Keratinocyte (primary cell): Measurements from ENCODE around the gene CTRB1. TPM values are rescaled to one million over a fixed set of nuclear protein-coding genes. Genes with fewer than 3 reads are reported as not detected.
"Not testable (repeated sequence)": the region's sequence is repeated elsewhere in the genome, so short reads cannot be mapped to it uniquely, and the experiment has no call there.

Experiments used
- DNase-seq: peaks from one replicate; pipeline ENCODE4 v3.0.0-alpha.2; 2011; ENCODE audit warnings: low read depth, missing footprints, low spot score
- FAIRE-seq: peaks from 2 replicates; lab custom pipeline; 2011; peaks lifted over from hg19 to GRCh38; lab: Jason Lieb, UNC
- H2AFZ ChIP-seq: 2 replicates; pipeline ENCODE4 v1.6.0; 2012; ENCODE audit warnings: low read length, control low read depth, inconsistent platforms; ENCODE audit not compliant: control insufficient read depth
- H3K27ac ChIP-seq: 2 replicates; pipeline ENCODE4 v1.5.1; 2011; ENCODE audit warnings: low read length; ENCODE audit not compliant: control insufficient read depth, insufficient read depth
- H3K27me3 ChIP-seq: 3 replicates; pipeline ENCODE4 v1.6.0; 2011; ENCODE audit warnings: low read length; ENCODE audit not compliant: control insufficient read depth, insufficient read depth; ENCODE audit errors: extremely low read depth
- H3K36me3 ChIP-seq, 2 experiments: 2 replicates in 1 of 2; 3 replicates in 1 of 2; pipeline ENCODE4 v1.5.1; 2011; ENCODE audit warnings: low read length in 2 of 2, mild to moderate bottlenecking in 1 of 2; ENCODE audit not compliant: control insufficient read depth in 2 of 2, insufficient read depth in 2 of 2; ENCODE audit errors: extremely low read depth in 1 of 2
- H3K4me1 ChIP-seq: 3 replicates; pipeline ENCODE4 v1.5.1; 2011; ENCODE audit warnings: low read length; ENCODE audit not compliant: control insufficient read depth, insufficient read depth; ENCODE audit errors: extremely low read depth
- H3K4me2 ChIP-seq: 3 replicates; pipeline ENCODE4 v1.6.0; 2011; ENCODE audit warnings: low read depth, low read length; ENCODE audit not compliant: control insufficient read depth, insufficient read depth; ENCODE audit errors: extremely low read depth
- H3K4me3 ChIP-seq, 3 experiments: fragments of 200-600 bp in 1 of 3; sonication (generic) in 1 of 3; 2 replicates in 2 of 3; 3 replicates in 1 of 3; pipeline ENCODE4 v1.5.1; 2011 to 2016; ENCODE audit warnings: low read length in 3 of 3, mild to moderate bottlenecking in 3 of 3, control low read depth in 2 of 3, inconsistent platforms in 1 of 3, low read depth in 1 of 3, mixed read lengths in 1 of 3, mixed run types in 1 of 3, moderate library complexity in 1 of 3; ENCODE audit not compliant: control insufficient read depth in 2 of 3, insufficient read depth in 2 of 3; ENCODE audit errors: extremely low read depth in 1 of 3
- H3K79me2 ChIP-seq: 2 replicates; pipeline ENCODE4 v1.6.0; 2012; ENCODE audit warnings: low read length; ENCODE audit not compliant: control insufficient read depth, insufficient read depth
- H3K9ac ChIP-seq: 3 replicates; pipeline ENCODE4 v1.6.0; 2011; ENCODE audit warnings: low read length; ENCODE audit not compliant: control insufficient read depth, insufficient read depth; ENCODE audit errors: extremely low read depth
- H3K9me1 ChIP-seq: 3 replicates; pipeline ENCODE4 v1.6.0; 2011; ENCODE audit warnings: low read length; ENCODE audit not compliant: control insufficient read depth, insufficient read depth; ENCODE audit errors: extremely low read depth
- H3K9me3 ChIP-seq: 2 replicates; pipeline ENCODE4 v1.5.1; 2012; ENCODE audit warnings: low read depth, low read length; ENCODE audit not compliant: control insufficient read depth
- H4K20me1 ChIP-seq: 3 replicates; pipeline ENCODE4 v1.6.0; 2011; ENCODE audit warnings: low read length; ENCODE audit not compliant: control insufficient read depth, insufficient read depth; ENCODE audit errors: extremely low read depth
- EZH2 ChIP-seq: IDR thresholded peaks from one replicate; pipeline ENCODE4 v1.6.1; 2012; ENCODE audit warnings: inconsistent platforms, mild to moderate bottlenecking, low read length, moderate library complexity
- dilution Hi-C: fragments of 300-500 bp; cut with MboI; formaldehyde crosslinking; loops from one replicate; pipeline ENCODE4 v1.7.0; 2020; ENCODE audit warnings: low sequenced_read_pairs; ENCODE audit not compliant: extremely low pct_ligation_motif_present
- polyA plus RNA-seq, 5 experiments: library from polyadenylated mRNA; depleted of rRNA in 3 of 5; stranded (reverse) in 3 of 5; stranded (forward) in 1 of 5; unstranded in 1 of 5; fragments of >200 nt; gene quantifications; 1 replicate in 1 of 5; 2 replicates in 3 of 5; 3 replicates in 1 of 5; pipeline versions ENCODE4 v1.2.1 to v1.2.3, GENCODE V29; 2011 to 2012; ENCODE audit warnings: missing spikeins in 2 of 5, low read depth in 1 of 5, low replicate concordance in 1 of 5
- TF ChIP-seq, protein P1 (sequence below), 3 experiments: IDR thresholded peaks in 1 of 3; conservative IDR thresholded peaks in 1 of 3; optimal IDR thresholded peaks in 1 of 3; 2 replicates in 2 of 3; 3 replicates in 1 of 3; pipeline versions ENCODE3 to v1.5.1; 2011; ENCODE audit warnings: low read length in 3 of 3, mild to moderate bottlenecking in 3 of 3, moderate library complexity in 2 of 3, control low read depth in 1 of 3, inconsistent platforms in 1 of 3; ENCODE audit not compliant: insufficient read depth in 2 of 3; ENCODE audit errors: extremely low read depth in 1 of 3

The CTRB1 gene
- polyA plus RNA-seq, 1 donor (not counting 4 experiments of a cell fraction or from before 2014, with no cell fraction given) = not detected

- H3K4me1 ChIP-seq, H4K20me1 ChIP-seq, H3K9me1 ChIP-seq, H3K36me3 ChIP-seq, FAIRE-seq, H3K27ac ChIP-seq, H3K9ac ChIP-seq, H2AFZ ChIP-seq, dilution Hi-C loops, H3K27me3 ChIP-seq, H3K4me2 ChIP-seq, H3K4me3 ChIP-seq, H3K9me3 ChIP-seq, DNase-seq, H3K79me2 ChIP-seq: not testable (repeated sequence)
Measured at GRCh38 chr16:75205961-75206748, 12.6 kb upstream of the CTRB1 start.

DNA sequence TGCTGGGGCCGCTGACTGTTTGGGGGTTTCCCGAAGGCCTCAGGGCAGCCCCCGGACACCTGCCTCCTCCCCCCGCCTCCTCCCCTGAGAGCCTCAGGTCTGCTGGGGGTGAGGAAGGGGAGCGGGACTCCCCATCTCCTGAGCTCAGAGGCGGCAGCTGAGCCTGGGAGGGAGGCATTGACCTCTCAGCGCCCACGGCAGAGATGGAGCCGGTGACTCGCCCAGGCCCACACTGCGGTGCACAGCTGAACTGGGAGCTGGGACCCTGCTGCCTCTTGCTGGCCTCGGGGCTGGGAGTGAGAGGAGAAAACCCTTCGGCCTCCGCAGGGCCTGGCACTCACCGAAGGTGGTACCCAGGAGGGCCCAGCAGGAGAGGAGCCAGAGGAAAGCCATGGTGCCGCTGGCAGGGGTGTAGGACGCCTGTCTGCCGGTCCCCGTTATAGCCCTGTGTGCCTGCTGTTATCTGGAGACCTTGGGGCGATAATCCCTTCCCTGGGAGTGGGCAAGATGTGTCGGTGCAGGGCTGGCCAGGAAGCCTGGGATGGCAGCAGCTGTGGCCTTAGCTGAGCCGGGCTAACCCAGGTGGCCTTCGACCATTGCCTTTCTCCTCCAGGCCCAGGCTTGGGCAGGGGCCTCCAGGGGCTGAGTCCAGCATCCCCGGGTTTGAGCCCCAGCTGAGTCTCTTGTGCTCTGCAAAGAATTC lies 11.9 kb upstream of the CTRB1 start, which contains the start of gene CTRB2:
Gene CTRB2 (minus strand): TSS at position 413 of the 703 bp plus-strand sequence. CDS start 20 bp downstream, at position 393.
- dilution Hi-C loops = no loop called here
- no peak within 1 kb of the TSS for H3K4me3 ChIP-seq
- H3K9ac ChIP-seq = no peak within 1 kb of the TSS
- H2AFZ ChIP-seq = no peak within 1 kb of the TSS
- H3K9me3 ChIP-seq = no peaks in the 10 kb centered on the region
- H3K4me1 ChIP-seq = no peaks in the 10 kb centered on the region
- DNase-seq = no peak
- TF ChIP-seq EZH2 = no peak
- TF ChIP-seq, protein P1, sequence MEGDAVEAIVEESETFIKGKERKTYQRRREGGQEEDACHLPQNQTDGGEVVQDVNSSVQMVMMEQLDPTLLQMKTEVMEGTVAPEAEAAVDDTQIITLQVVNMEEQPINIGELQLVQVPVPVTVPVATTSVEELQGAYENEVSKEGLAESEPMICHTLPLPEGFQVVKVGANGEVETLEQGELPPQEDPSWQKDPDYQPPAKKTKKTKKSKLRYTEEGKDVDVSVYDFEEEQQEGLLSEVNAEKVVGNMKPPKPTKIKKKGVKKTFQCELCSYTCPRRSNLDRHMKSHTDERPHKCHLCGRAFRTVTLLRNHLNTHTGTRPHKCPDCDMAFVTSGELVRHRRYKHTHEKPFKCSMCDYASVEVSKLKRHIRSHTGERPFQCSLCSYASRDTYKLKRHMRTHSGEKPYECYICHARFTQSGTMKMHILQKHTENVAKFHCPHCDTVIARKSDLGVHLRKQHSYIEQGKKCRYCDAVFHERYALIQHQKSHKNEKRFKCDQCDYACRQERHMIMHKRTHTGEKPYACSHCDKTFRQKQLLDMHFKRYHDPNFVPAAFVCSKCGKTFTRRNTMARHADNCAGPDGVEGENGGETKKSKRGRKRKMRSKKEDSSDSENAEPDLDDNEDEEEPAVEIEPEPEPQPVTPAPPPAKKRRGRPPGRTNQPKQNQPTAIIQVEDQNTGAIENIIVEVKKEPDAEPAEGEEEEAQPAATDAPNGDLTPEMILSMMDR (optimal IDR thresholded peaks at IDR 0.05 in 1 of 3, IDR thresholded peaks at IDR 0.05 in 1 of 3, conservative IDR thresholded peaks at IDR 0.05 in 1 of 3; ENCODE audit: extremely low read depth in 1 of 3, insufficient read depth in 2 of 3, low read length in 3 of 3) = no peak
- H3K27me3 ChIP-seq = no peaks in the 10 kb centered on the region
- H3K79me2 ChIP-seq = no peaks in the 10 kb centered on the region
- no peaks in the 10 kb centered on the region for H3K36me3 ChIP-seq
- H3K27ac ChIP-seq = no peak within 1 kb of the TSS
- H3K4me2 ChIP-seq = no peak within 1 kb of the TSS
- no peak for FAIRE-seq
- H4K20me1 ChIP-seq = no peaks in the 10 kb centered on the region
- H3K9me1 ChIP-seq = no peaks in the 10 kb centered on the region
